Measurements from ENCODE around the gene DEFB123.

Gene DEFB123

DNA sequence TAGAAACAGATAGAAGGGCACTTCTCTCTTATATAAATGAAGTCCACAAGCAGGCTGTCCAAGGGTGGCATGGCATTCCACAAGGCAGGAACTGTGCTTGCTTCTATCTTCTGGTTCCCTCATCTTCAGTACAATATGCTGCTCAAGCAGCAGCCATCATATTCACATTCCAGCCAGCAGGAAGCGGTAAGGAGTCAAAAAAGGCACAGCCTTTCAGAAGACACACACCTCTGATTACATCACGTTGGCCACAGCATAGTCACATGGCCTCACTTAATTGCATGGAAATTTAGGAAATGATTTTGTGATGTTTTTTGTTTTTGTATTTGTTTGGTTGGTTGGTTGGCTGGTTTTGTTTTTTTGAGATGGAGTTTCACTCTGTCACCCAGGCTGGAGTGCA lies 53.7 kb downstream of the DEFB123 start:
- Histone ChIP-seq H3K9me3 (ENCODE audit: control insufficient read depth, insufficient read depth, low read length) (no peaks in the 10 kb centered on the region), H3K27me3 (ENCODE audit: control insufficient read depth, insufficient read depth, low read length) (no peaks in the 10 kb centered on the region), H3K4me3 (ENCODE audit: low read length) (no peak overlapping the region), H3K27ac (ENCODE audit: low read length) (no peak overlapping the region), H3K36me3 (ENCODE audit: control insufficient read depth, insufficient read depth, low read length) (no peaks in the 10 kb centered on the region), H3K4me1 (ENCODE audit: control insufficient read depth, insufficient read depth, low read length) (no peaks in the 10 kb centered on the region)
- DNase-seq (ENCODE audit: low read depth, low spot score) = no peak
- WGBS (ENCODE audit: insufficient coverage, insufficient read length) = no CpG with 5 or more reads among the region's 2 CpGs

- Histone ChIP-seq H3K36me3 (ENCODE audit: control insufficient read depth, insufficient read depth, low read length) (no peaks in the 10 kb centered on the region), H3K27me3 (ENCODE audit: control insufficient read depth, insufficient read depth, low read length) (no peaks in the 10 kb centered on the region), H3K4me3 (ENCODE audit: low read length) (no peak overlapping the region), H3K27ac (ENCODE audit: low read length) (no peak overlapping the region), H3K9me3 (ENCODE audit: control insufficient read depth, insufficient read depth, low read length) (no peaks in the 10 kb centered on the region; the same call in 1 of the 2 replicates), H3K4me1 (ENCODE audit: control insufficient read depth, insufficient read depth, low read length) (no peaks in the 10 kb centered on the region)
- no CpG with 5 or more reads among the region's 15 CpGs for WGBS (ENCODE audit: insufficient coverage, insufficient read length)
- no peak for DNase-seq (ENCODE audit: low read depth, low spot score)
Observed at GRCh38 chr20:31496761-31497295, 56.4 kb downstream of the DEFB123 start.

DNA sequence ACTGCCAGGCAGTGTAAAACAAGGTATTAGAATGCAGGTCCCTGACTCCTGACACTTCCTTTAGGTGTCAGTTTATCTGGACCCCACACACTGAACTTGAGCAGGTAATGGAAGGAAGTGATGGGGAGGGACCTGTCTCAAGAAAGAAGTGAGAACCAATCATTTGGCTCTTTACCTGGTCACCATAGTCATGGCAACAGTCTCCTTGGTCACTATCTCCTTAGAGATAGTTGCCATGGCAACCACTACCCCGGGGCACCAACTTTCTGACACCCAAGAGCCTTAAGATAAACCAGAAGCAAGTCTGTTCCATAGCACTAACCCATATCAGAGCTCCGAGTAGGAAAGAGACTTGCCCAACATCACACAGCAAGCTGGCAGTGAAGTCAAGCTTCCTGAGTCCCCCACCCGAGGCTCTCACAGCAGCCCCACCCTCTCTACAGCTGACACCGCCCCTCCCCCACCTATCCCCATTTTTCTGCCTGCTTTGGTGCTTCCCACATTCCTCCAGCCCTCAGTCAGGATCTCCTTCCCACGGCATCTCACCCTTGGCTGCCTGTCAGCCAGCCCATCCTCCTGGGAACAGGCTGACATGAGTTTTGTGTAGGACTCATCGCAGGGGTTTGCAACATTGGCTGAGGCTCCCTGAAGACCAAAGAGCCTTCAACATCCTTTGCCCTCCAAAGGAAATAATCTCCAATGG lies 57.6 kb downstream of the DEFB123 start:
- Histone ChIP-seq H3K27ac (ENCODE audit: low read length) (no peak overlapping the region), H3K36me3 (ENCODE audit: control insufficient read depth, insufficient read depth, low read length) (no peaks in the 10 kb centered on the region), H3K4me3 (ENCODE audit: low read length) (no peak overlapping the region), H3K27me3 (ENCODE audit: control insufficient read depth, insufficient read depth, low read length) (no peaks in the 10 kb centered on the region), H3K4me1 (ENCODE audit: control insufficient read depth, insufficient read depth, low read length) (no peaks in the 10 kb centered on the region), H3K9me3 (ENCODE audit: control insufficient read depth, insufficient read depth, low read length) (no peaks in the 10 kb centered on the region; the same call in 1 of the 2 replicates)
- no CpG with 5 or more reads among the region's 6 CpGs for WGBS (ENCODE audit: insufficient coverage, insufficient read length)
- DNase-seq (ENCODE audit: low read depth, low spot score) = no peak
